ENCODE data around the gene KIR2DL4.
"Not testable (repeated sequence)": the region's sequence is repeated elsewhere in the genome, so short reads cannot be mapped to it uniquely, and the experiment has no call there.

- not testable (repeated sequence) for TF ChIP-seq EP300, CTCF (IDR thresholded peaks at IDR 0.05)
These were observed 17.2 kb upstream of the KIR2DL4 start for GRCh38 chr19:54786091-54786723.

Data from suprapubic skin (tissue), 3 donors.